Stimulated activated naive B cell treated with anti-CD40 and anti-IgM and Interleukin-4, amounts not matched to agents 10 μg/mL and 1 μg/mL and 100 μg/mL, for 72 hours (primary cell): ENCODE results near the gene KRTAP5-11.
A peak's percentile ranks its signal among the peaks of the same experiment; 100 is the strongest.
"Not testable (repeated sequence)": the region's sequence is repeated elsewhere in the genome, so short reads cannot be mapped to it uniquely, and the experiment has no call there.

Experiments
- ATAC-seq, 2 donors: fragments of 150-1000 bp; cut with Tn5 transposase; replicated peaks; 2 replicates each; pipeline ENCODE4 v1.10.0; 2021; ENCODE audit warnings: moderate library complexity in 1 of 2
- DNase-seq: peaks from one replicate; pipeline ENCODE4 v3.0.0; 2021
- H3K27ac Mint-ChIP-seq: one replicate; pipeline ENCODE4 v1.8.0; 2022; ENCODE audit warnings: mild to moderate bottlenecking, mixed read lengths
- H3K27me3 Mint-ChIP-seq, 2 donors: one replicate each; pipeline ENCODE4 v1.8.0; 2022; ENCODE audit warnings: mixed read lengths in 2 of 2
- H3K36me3 Mint-ChIP-seq, 2 donors: one replicate each; pipeline ENCODE4 v1.8.0; 2022; ENCODE audit warnings: mixed read lengths in 2 of 2, mild to moderate bottlenecking in 1 of 2
- H3K4me1 Mint-ChIP-seq, 2 donors: one replicate each; pipeline ENCODE4 v1.8.0; 2022; ENCODE audit warnings: mixed read lengths in 2 of 2, mild to moderate bottlenecking in 1 of 2
- H3K4me3 Mint-ChIP-seq, 2 donors: one replicate each; pipeline ENCODE4 v1.8.0; 2022; ENCODE audit warnings: mild to moderate bottlenecking in 2 of 2, mixed read lengths in 2 of 2, moderate library complexity in 1 of 2
- H3K9me3 Mint-ChIP-seq, 2 donors: one replicate each; pipeline ENCODE4 v1.8.0; 2022; ENCODE audit warnings: mixed read lengths in 2 of 2, mild to moderate bottlenecking in 1 of 2

The KRTAP5-11 gene

DNA sequence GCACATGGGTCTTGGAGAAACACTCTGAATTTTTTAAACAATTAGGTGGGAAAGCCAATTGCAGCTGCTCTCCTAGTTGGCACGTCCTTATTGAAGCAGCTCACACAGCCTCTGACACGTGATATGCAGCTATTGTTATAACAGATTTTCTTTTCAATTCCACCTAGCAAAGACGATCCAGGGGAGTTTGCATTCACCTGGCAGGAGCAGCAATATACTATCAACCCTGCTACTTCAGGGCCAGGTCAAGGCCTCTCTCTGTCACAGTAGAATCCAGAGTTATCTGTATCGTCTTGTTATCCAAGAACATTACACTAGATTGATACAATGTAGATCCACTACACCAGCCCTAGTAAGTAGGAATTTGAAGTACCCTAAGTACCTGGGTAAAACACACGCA is 8.3 kb downstream of the KRTAP5-11 start:
- H3K27ac Mint-ChIP-seq: no peak overlapping the region
- no peak for DNase-seq
- ATAC-seq: no peak
- H3K36me3 Mint-ChIP-seq: no peaks in the 10 kb centered on the region
- H3K4me3 Mint-ChIP-seq: no peak overlapping the region
- H3K9me3 Mint-ChIP-seq: no peaks in the 10 kb centered on the region
- no peaks in the 10 kb centered on the region for H3K4me1 Mint-ChIP-seq
- H3K27me3 Mint-ChIP-seq: peaks cover 9 to 13% of the 10 kb centered on the region in 2 donors

DNA sequence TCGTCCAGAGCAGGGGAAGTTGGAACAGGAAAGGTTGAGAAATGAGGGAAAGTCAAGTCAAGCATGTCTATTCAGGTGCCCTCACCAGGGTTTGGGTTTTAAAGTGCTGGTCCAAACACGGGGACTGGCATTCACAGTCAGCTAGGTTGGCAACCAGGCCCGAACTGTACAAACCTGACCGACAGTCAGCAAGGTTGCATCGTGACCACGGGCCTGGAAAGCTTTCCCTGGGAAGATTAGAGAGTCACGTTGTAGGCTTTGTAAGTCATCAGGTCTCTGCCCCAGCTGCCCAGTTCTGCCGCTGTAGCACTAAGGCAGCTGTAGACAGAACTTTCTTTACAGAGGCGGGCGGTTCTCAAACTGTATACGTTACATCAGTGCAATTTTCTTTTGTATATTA is 9.9 kb downstream of the KRTAP5-11 start:
- H3K36me3 Mint-ChIP-seq: no peaks in the 10 kb centered on the region
- H3K4me3 Mint-ChIP-seq: no peak overlapping the region
- no peaks in the 10 kb centered on the region for H3K9me3 Mint-ChIP-seq
- ATAC-seq: no peak
- peaks cover 9 to 13% of the 10 kb centered on the region in 2 donors for H3K27me3 Mint-ChIP-seq
- no peak overlapping the region for H3K27ac Mint-ChIP-seq
- no peak for DNase-seq
- H3K4me1 Mint-ChIP-seq: no peaks in the 10 kb centered on the region

DNA sequence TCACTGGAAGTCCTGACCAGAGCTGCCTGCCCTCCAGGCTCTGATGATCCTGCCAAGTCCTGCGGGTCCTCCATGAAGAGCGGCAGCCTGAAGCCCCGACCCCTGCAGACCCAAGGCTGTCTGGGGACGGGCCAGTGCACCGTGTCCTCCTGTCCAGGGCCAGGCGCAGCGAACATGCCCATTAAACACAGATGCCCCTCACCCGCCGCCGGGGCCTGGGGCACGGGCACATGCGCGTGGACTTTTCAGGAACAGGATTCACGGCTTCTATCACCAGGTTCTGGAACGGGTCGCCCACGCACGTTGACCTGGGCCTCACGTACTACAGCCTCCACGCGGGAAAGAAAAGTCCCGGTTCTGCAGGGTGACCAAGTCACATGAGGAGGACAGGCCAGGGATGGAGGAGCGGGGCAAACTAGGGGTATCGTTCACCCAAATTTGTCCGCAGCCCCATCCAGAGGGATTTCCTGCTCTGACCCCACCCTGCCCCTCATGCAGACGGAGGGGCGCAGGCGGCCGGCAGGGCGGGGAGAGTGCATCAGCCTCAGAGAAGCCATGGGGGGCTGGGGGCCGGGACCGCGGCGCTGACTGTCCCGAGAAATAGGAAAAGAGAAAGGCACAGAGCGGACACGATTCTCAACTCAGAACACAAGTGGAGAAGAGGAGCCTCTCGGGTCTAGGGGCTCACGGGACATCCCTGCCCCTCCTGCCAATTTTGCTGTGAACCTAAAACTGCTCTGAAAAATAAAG is 11.4 kb downstream of the KRTAP5-11 start:
- peaks cover 14 to 23% of the 10 kb centered on the region in 2 donors for H3K27me3 Mint-ChIP-seq
- DNase-seq, ATAC-seq, H3K4me1 Mint-ChIP-seq, H3K36me3 Mint-ChIP-seq, H3K4me3 Mint-ChIP-seq, H3K9me3 Mint-ChIP-seq, H3K27ac Mint-ChIP-seq: not testable (repeated sequence)

DNA sequence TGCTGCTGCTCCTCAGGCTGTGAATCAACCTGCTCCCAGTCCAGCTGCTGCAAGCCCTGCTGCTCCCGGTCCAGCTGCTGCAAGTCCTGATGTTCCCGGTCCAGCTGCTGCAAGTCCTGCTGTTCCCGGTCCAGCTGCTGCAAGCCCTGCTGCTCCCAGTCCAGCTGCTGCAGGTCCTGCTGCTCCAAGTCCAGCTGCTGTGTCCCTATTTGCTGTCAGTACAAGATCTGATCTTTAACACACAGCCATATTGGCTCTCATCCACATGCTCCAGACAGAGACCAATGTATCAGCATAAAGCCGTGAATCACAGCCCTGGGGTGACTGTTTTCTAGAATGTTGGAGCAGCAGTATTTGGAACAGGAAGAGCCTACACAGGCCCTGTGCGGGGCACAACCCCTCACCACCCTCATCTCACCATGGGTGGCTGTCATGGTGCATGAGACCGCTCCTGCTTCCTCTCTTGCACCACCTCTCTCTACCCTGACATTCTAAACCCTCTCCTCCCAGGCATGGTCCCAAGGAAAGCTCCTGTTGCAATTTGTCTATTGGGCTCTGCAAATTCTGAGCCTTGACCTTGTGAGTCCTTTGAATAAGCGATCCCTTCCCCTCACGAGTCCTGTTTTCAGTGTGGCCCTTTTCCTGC is 13.8 kb downstream of the KRTAP5-11 start:
- DNase-seq: no peak
- no peaks in the 10 kb centered on the region for H3K9me3 Mint-ChIP-seq
- peaks cover under 1% of the 10 kb centered on the region in 2 donors for H3K4me1 Mint-ChIP-seq
- no peak overlapping the region for H3K4me3 Mint-ChIP-seq
- no peaks in the 10 kb centered on the region for H3K36me3 Mint-ChIP-seq
- H3K27me3 Mint-ChIP-seq: peaks cover 28 to 43% of the 10 kb centered on the region in 2 donors
- H3K27ac Mint-ChIP-seq: no peak overlapping the region
- ATAC-seq: no peak

GRCh38 chr11:71567633-71568032 is 15.0 kb downstream of the KRTAP5-11 start:
- not testable (repeated sequence) for H3K27ac Mint-ChIP-seq, H3K9me3 Mint-ChIP-seq, H3K4me1 Mint-ChIP-seq, ATAC-seq, H3K4me3 Mint-ChIP-seq, DNase-seq, H3K36me3 Mint-ChIP-seq
- H3K27me3 Mint-ChIP-seq: peaks cover 37 to 50% of the 10 kb centered on the region in 2 donors

DNA sequence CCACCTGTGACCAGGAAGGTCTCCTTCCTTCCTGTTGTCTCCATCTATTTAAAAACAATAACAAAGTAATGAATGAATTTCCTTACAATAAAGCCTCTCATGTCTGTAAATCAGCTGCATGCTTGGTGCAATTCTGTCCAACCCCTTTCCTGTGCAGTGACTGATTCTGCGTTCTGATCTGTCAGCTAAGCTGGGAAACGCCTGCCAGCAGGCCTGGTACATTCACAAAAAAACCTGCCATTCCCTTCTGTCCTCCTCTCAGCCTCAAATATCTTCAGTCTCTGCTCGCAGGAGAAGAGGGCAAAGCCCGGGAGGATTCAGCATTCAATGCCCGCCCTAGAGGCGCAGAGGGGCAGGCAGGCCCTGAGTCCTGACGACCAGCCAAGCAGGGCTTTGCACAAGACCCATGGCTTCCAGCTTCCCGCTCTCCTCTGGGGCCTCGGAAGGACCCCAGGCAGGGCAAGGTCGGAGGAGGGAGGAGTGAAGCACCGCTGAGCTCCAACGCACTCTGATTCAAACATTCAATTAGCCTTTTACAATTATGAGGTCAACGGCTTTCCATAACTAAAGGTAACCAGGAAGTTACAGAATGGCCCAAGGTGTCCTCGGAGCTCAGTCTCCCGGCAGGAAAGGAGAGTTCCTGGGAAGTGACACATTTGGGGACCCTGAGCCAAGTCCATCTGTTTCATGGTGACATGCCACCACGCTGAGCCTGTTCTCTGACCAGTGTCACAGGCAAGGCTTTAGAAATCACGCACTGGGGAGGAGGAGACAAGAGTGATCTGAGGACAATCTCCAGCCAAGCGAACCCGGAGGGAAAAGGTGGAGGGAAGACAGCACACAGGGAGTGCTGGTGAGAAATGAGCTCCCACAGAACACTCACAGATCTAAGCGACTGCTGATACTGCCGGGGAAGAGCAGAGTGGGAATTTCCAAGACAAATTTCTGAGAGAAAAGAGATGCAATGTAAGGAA is 15.8 kb downstream of the KRTAP5-11 start:
- peaks cover 34 to 46% of the 10 kb centered on the region in 2 donors for H3K27me3 Mint-ChIP-seq
- H3K36me3 Mint-ChIP-seq, H3K4me1 Mint-ChIP-seq, ATAC-seq, H3K27ac Mint-ChIP-seq, H3K9me3 Mint-ChIP-seq, DNase-seq, H3K4me3 Mint-ChIP-seq: not testable (repeated sequence)

DNA sequence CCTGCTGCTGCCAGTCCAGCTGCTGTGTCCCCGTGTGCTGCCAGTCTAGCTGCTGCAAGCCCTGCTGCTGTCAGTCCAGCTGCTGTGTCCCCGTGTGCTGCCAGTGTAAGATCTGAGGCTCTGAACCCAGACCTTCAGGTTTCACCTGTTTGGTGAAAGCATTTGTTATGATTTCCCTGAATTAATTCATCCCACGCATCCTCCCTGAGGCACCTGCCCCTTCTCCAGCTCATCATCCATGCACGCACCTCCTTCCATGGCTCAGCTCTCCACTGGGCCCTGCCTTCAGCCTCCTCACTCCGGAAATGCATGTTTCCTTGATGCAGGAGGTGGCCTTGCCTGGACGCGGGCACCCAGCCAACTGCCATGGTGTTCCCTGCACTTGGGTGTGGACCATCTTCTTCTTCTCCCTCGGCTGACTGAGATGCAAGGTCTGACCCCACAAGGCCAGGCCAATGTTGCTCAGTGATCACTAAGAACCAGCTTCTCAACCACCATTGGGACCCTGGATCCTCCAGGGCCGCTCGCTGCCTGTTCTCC is 16.5 kb downstream of the KRTAP5-11 start:
- Mint-ChIP-seq H3K4me1 (peaks cover 7% of the 10 kb centered on the region in 2 donors), H3K9me3 (no peaks in the 10 kb centered on the region), H3K27me3 (peaks cover 41 to 53% of the 10 kb centered on the region in 2 donors), H3K27ac (no peak overlapping the region), H3K4me3 (no peak overlapping the region), H3K36me3 (no peaks in the 10 kb centered on the region)
- ATAC-seq (no peak), DNase-seq (no peak)

DNA sequence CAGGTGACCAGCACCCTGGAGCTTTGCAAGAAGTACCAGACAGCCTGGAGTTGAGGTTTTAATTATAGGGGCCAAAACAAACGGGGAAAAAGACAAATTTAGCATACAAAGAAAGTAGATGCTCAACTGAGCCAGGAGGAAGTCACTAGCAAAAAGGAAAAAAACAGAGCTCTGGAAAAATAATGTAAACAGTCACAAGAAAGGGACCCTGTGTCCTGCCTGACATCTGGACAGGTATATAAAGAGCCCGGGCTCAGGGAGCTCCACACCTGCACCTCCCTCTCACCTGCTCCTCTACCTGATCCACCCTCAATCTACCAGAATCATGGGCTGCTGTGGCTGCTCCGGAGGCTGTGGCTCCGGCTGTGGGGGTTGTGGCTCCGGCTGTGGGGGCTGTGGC is 17.4 kb downstream of the KRTAP5-11 start, which contains the start of gene KRTAP5-10:
Gene KRTAP5-10 (plus strand): TSS at position 301 of the 400 bp plus-strand sequence. CDS start 25 bp downstream, at position 326.
- Mint-ChIP-seq H3K27me3 (peaks cover 39 to 54% of the 10 kb centered on the region in 2 donors), H3K4me1 (peaks cover 7% of the 10 kb centered on the region in 2 donors), H3K27ac (no peak within 1 kb of the TSS), H3K4me3 (no peak within 1 kb of the TSS), H3K9me3 (peaks cover 0 to 2% of the 10 kb centered on the region in 2 donors), H3K36me3 (no peaks in the 10 kb centered on the region)
- no peak for ATAC-seq
- no peak for DNase-seq

GRCh38 chr11:71564430-71564829 is 18.2 kb downstream of the KRTAP5-11 start:
- H3K27ac Mint-ChIP-seq: no peak overlapping the region
- no peak for ATAC-seq
- H3K36me3 Mint-ChIP-seq: no peaks in the 10 kb centered on the region
- H3K9me3 Mint-ChIP-seq: peaks cover 0 to 2% of the 10 kb centered on the region in 2 donors
- H3K4me3 Mint-ChIP-seq: no peak overlapping the region
- H3K4me1 Mint-ChIP-seq: peaks cover 7% of the 10 kb centered on the region in 2 donors
- no peak for DNase-seq
- H3K27me3 Mint-ChIP-seq: peaks cover 39 to 54% of the 10 kb centered on the region in 2 donors

DNA sequence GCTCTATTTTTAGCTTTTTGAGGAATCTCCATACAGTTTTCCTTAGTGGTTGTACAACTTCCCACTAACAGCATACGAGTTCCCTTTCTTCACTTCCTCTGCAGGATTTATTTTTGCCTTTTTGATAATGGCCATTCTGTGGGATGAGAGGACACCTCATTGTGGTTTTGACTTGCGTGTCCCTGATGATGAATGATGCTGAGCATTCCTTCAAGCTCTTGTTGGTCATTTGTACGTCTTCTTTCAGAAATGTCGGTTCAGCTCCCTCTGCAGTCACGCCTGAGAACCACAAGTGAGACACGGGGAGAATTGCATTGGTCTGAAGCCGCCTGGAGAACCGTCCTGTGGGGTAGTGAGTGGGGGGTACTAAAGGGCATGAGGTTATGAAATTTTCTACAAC is 19.3 kb downstream of the KRTAP5-11 start:
- peaks cover 0 to 2% of the 10 kb centered on the region in 2 donors for H3K9me3 Mint-ChIP-seq
- H3K27ac Mint-ChIP-seq: no peak overlapping the region
- H3K27me3 Mint-ChIP-seq: peaks cover 39 to 54% of the 10 kb centered on the region in 2 donors
- H3K4me3 Mint-ChIP-seq: no peak overlapping the region
- peak; percentile 66 to 74 for ATAC-seq
- H3K36me3 Mint-ChIP-seq: no peaks in the 10 kb centered on the region
- H3K4me1 Mint-ChIP-seq: peaks cover 7% of the 10 kb centered on the region in 2 donors
- DNase-seq: peak; percentile 13

GRCh38 chr11:71562120-71562519 is 20.6 kb downstream of the KRTAP5-11 start:
- peaks cover 39 to 50% of the 10 kb centered on the region in 2 donors for H3K27me3 Mint-ChIP-seq
- no peak overlapping the region for H3K4me3 Mint-ChIP-seq
- H3K27ac Mint-ChIP-seq: no peak overlapping the region
- H3K4me1 Mint-ChIP-seq: peaks cover 7% of the 10 kb centered on the region in 2 donors
- peaks cover 0 to 2% of the 10 kb centered on the region in 2 donors for H3K9me3 Mint-ChIP-seq
- no peaks in the 10 kb centered on the region for H3K36me3 Mint-ChIP-seq
- no peak for ATAC-seq
- DNase-seq: no peak

DNA sequence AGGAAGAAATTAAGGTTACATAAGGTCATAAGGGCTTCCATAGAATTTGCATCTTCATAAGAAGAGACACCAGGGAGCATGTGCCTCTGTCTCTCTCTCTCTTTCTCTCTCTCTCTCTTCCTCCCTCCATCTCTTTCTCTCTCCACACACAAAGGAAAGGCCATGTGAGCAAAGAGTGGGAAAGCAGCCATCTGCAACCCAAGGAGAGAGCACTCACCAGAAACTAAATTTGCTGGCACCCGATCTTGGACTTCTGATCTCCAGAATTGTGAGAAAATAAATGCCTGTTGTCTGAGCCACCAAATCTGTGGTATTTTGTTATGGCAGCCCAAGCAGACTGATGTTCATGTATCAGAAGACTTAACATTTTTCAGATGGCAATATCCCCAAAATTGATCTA is 23.7 kb downstream of the KRTAP5-11 start:
- Mint-ChIP-seq H3K4me1 (peaks cover 7% of the 10 kb centered on the region in 2 donors), H3K27ac (no peak overlapping the region)

GRCh38 chr11:71557257-71557656 is 25.4 kb downstream of the KRTAP5-11 start:
- Mint-ChIP-seq H3K4me1 (peaks cover 0 to 2% of the 10 kb centered on the region in 2 donors), H3K9me3 (peaks cover 0 to 2% of the 10 kb centered on the region in 2 donors), H3K4me3 (no peak overlapping the region), H3K27ac (no peak overlapping the region), H3K27me3 (peaks cover 11 to 22% of the 10 kb centered on the region in 2 donors), H3K36me3 (no peaks in the 10 kb centered on the region)
- ATAC-seq: no peak
- no peak for DNase-seq

More for the DNA sequence above, 23.7 kb downstream of the KRTAP5-11 start:
- H3K27me3 Mint-ChIP-seq: peaks cover 22 to 31% of the 10 kb centered on the region in 2 donors
- ATAC-seq: no peak
- DNase-seq: no peak
- no peak overlapping the region for H3K4me3 Mint-ChIP-seq
- peaks cover 0 to 2% of the 10 kb centered on the region in 2 donors for H3K9me3 Mint-ChIP-seq
- no peaks in the 10 kb centered on the region for H3K36me3 Mint-ChIP-seq

GRCh38 chr11:71556018-71556417 is 26.7 kb downstream of the KRTAP5-11 start:
- Mint-ChIP-seq H3K27me3 (peaks cover 3 to 14% of the 10 kb centered on the region in 2 donors), H3K4me1 (peaks cover 8 to 14% of the 10 kb centered on the region in 2 donors), H3K27ac (no peak overlapping the region), H3K9me3 (peaks cover 0 to 2% of the 10 kb centered on the region in 2 donors), H3K36me3 (no peaks in the 10 kb centered on the region), H3K4me3 (no peak overlapping the region)
- ATAC-seq: no peak
- no peak for DNase-seq
